ENCODE data around the gene CAMK4.
"Not testable (repeated sequence)": the region's sequence is repeated elsewhere in the genome, so short reads cannot be mapped to it uniquely, and the experiment has no call there.

The CAMK4 gene

DNA sequence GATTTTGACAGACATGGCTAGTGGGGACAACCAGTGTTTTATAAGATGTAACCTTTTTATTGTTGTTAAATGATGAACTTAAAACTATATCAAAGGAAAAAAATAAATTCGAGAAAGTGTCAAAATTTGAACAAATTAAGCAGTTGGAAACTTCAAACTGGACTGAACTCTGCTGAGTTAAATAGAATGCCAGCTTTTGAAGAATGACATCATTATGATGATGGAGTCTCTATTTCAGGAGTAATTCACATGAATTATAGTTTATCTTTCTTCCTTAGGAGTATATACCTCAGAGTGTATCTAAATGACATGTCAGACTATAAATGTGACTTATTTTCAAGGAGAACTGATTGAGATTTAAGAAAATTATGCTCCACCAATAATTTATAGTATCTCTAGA is 125.2 kb downstream of the CAMK4 start:
- no peak overlapping the region for H3K4me3 ChIP-seq (ENCODE audit: control insufficient read depth, low read depth, low read length)
- no peak for DNase-seq (ENCODE audit: low read depth)
- TF ChIP-seq, protein P1, sequence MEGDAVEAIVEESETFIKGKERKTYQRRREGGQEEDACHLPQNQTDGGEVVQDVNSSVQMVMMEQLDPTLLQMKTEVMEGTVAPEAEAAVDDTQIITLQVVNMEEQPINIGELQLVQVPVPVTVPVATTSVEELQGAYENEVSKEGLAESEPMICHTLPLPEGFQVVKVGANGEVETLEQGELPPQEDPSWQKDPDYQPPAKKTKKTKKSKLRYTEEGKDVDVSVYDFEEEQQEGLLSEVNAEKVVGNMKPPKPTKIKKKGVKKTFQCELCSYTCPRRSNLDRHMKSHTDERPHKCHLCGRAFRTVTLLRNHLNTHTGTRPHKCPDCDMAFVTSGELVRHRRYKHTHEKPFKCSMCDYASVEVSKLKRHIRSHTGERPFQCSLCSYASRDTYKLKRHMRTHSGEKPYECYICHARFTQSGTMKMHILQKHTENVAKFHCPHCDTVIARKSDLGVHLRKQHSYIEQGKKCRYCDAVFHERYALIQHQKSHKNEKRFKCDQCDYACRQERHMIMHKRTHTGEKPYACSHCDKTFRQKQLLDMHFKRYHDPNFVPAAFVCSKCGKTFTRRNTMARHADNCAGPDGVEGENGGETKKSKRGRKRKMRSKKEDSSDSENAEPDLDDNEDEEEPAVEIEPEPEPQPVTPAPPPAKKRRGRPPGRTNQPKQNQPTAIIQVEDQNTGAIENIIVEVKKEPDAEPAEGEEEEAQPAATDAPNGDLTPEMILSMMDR (IDR thresholded peaks at IDR 0.05; ENCODE audit: control insufficient read depth, insufficient read depth, low read depth, low read length, missing control alignments), result no peak

GRCh38 chr5:111353035-111353434 is 128.9 kb downstream of the CAMK4 start:
- TF ChIP-seq, protein P1 (IDR thresholded peaks at IDR 0.05; ENCODE audit: control insufficient read depth, insufficient read depth, low read depth, low read length, missing control alignments), result no peak
- no peak for DNase-seq (ENCODE audit: low read depth)
- H3K4me3 ChIP-seq (ENCODE audit: control insufficient read depth, low read depth, low read length), result no peak overlapping the region

DNA sequence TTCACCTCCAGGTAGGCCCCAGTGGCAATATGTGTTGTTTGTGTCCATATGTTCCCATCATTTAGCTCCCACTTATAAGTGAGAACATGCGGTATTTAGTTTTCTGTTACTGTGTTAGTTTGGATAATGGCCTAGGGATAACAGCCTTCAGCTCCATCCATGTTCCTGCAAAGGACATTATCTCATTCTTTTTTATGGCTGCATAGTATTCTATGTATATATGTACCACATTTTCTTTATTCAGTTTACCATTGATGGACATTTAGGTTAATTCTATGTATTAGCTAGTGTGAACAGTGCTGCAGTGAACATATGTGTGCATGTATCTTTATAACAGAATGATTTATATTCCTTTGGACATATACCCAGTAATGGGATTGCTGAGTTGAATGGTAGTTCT is 134.5 kb downstream of the CAMK4 start:
- DNase-seq (ENCODE audit: low read depth); H3K4me3 ChIP-seq (ENCODE audit: control insufficient read depth, low read depth, low read length): not testable (repeated sequence)

DNA sequence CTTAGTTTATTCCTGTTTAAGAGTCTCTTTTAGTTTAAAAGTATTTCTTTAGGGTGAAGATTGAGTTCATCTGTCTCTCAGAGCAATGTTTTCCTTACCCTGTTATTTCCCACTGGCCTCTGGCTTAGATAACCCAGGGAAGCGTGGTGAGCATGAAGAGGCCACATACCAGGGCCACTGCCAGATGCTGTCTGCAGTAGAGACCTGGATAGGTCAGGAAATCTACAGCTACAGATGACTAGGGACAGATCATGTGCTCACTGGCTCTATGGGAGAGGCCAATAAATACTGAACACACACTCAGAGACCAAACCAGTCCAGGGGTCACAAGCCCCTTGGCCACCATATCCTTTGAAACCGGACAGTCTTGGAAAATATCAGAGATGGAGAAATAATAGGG is 136.0 kb downstream of the CAMK4 start:
- H3K4me3 ChIP-seq (ENCODE audit: control insufficient read depth, low read depth, low read length), result no peak overlapping the region
- no peak for DNase-seq (ENCODE audit: low read depth)
- TF ChIP-seq, protein P1 (IDR thresholded peaks at IDR 0.05; ENCODE audit: control insufficient read depth, insufficient read depth, low read depth, low read length, missing control alignments), result no peak

- DNase-seq (ENCODE audit: low read depth), result no peak
- TF ChIP-seq, protein P1 (IDR thresholded peaks at IDR 0.05; ENCODE audit: control insufficient read depth, insufficient read depth, low read depth, low read length, missing control alignments), result no peak
- no peak overlapping the region for H3K4me3 ChIP-seq (ENCODE audit: control insufficient read depth, low read depth, low read length)
These were observed 140.8 kb downstream of the CAMK4 start for GRCh38 chr5:111364992-111365391.

GRCh38 chr5:111366388-111366787 is 142.2 kb downstream of the CAMK4 start:
- H3K4me3 ChIP-seq (ENCODE audit: control insufficient read depth, low read depth, low read length), result no peak overlapping the region
- DNase-seq (ENCODE audit: low read depth), result no peak
- TF ChIP-seq, protein P1 (IDR thresholded peaks at IDR 0.05; ENCODE audit: control insufficient read depth, insufficient read depth, low read depth, low read length, missing control alignments), result no peak

DNA sequence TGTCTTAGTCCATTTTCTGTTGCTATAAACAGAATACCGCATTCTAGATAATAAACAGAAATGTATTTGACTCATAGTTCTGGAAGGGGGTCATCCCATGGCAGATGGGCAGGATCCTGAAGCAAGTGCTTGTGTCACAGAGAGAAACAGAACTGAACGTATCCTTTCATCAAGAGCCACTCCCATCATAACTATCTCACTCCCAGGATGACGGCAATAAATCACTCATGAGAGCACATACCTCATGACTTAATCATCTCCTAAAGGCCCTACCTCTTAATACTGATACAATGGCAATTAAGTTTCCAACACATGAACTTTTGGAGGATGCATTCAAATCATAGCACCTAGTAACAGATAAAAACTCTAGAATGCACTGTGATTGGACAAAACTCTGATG is 142.9 kb downstream of the CAMK4 start:
- DNase-seq (ENCODE audit: low read depth), result no peak
- H3K4me3 ChIP-seq (ENCODE audit: control insufficient read depth, low read depth, low read length), result no peak overlapping the region
- TF ChIP-seq, protein P1 (IDR thresholded peaks at IDR 0.05; ENCODE audit: control insufficient read depth, insufficient read depth, low read depth, low read length, missing control alignments), result no peak
